Fibroblast of mammary gland (primary cell): ENCODE measurements around the gene TCF7L1.
A peak's percentile ranks its signal among the peaks of the same experiment; 100 is the strongest.
"Not testable (repeated sequence)": the region's sequence is repeated elsewhere in the genome, so short reads cannot be mapped to it uniquely, and the experiment has no call there.

Source experiments
- DNase-seq: peaks from one replicate; pipeline ENCODE4 v3.0.0-alpha.2; 2010; ENCODE audit warnings: low read depth
- H3K4me3 ChIP-seq: 2 replicates; pipeline ENCODE4 v1.5.1; 2011; ENCODE audit warnings: low read depth, mild to moderate bottlenecking, low read length, moderate library complexity; ENCODE audit not compliant: control insufficient read depth
- CTCF ChIP-seq: conservative IDR thresholded peaks from 2 replicates; pipeline ENCODE4 v1.5.1; 2011; ENCODE audit warnings: low read depth, low read length, inconsistent platforms; ENCODE audit not compliant: control insufficient read depth, insufficient read depth

TCF7L1 gene

DNA sequence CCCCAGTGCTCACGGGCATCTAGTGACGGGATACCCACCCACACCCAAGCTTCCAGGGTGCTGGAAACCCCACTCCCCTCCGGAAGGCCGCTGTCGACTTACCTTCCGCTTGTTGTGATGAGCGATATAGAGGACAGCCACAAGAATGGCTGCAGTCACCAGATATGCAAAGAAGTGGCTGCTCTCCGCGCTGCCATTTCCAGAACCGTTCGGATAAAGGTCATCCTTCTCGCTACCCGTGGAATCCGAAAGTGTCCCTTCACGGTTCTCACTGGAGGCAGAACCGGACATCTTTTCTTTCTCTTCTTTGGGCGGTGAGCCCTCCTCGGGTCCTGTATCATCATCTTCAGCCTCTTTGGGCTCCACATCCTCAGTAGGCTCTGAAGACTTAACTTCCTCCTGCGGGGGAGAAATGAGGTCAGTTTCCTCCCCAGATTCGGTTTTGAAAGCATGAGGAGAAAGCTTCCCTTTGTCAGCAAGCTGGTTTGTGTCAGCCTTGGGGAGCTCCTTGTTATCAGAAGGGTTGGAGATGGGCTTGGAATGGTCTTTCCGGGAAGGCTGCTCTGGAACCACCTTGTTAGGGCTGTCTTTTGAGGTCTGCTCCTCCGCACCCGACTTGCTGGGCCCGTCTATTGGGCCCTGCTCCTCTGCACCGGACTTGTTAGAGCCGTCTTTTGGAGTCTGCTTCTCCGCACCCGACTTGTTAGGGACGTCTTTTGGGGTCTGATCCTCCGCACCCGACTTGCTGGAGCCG is 193.4 kb downstream of the TCF7L1 start:
- peak; percentile 43 for DNase-seq
- peak overlapping the region; percentile 70 for H3K4me3 ChIP-seq
- no peak for TF ChIP-seq CTCF

- peak; percentile 47 for DNase-seq
- peak overlapping the region; percentile 70 for H3K4me3 ChIP-seq
- TF ChIP-seq CTCF, result no peak
Observed at GRCh38 chr2:85327160-85327821, 194.1 kb downstream of the TCF7L1 start.

GRCh38 chr2:85327822-85328617 is 194.8 kb downstream of the TCF7L1 start, which contains the start of gene TGOLN2:
TSS of gene TGOLN2 (minus strand) at chr2:85327989. CDS start at chr2:85327962, 27 bp downstream.
- TF ChIP-seq CTCF, result no peak
- H3K4me3 ChIP-seq, result peak within 1 kb of the TSS; percentile 70
- DNase-seq, result peak; percentile 84

- H3K4me3 ChIP-seq, result no peak overlapping the region
- TF ChIP-seq CTCF, result no peak
Observed at GRCh38 chr2:85329181-85329651, 196.0 kb downstream of the TCF7L1 start.

GRCh38 chr2:85329701-85330100 is 196.5 kb downstream of the TCF7L1 start:
- not testable (repeated sequence) for H3K4me3 ChIP-seq, DNase-seq

More at GRCh38 chr2:85329181-85329651, 196.0 kb downstream of the TCF7L1 start:
- no peak for DNase-seq

DNA sequence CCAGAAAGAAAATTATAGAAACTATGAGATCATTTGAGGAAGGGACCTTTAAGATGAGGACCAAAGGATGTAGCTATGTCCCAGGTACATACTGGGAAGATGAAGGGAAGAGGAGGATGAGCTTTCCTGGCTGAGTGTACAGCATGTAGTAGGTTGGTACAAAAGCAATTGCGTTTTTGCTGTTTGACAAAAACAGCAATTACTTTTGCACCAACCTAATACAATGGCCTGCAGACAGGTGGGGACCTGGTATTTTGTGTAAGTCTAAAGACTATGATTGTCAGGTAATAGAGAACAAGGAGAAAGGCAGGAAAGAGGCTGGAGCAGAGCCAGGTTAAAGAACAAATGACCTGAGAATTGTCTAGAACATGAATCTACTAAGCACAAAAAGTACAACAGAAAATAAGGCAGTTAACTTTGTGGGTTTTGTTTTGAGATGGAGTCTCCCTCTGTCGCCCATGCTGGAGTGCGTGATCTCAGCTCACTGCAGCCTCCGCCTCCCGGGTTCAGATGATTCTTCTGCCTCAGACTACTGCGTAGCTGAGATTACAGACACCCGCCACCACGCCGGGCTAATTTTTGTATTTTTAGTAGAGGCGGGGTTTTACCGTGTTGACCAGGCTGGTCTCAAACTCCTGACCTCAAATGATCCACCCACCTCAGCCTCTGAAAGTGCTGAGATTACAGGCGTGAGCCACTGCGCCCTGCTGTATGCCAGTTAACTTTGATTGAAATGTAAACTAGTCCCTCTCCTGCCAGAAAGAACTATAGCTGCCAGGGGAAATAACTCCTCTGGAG is 197.8 kb downstream of the TCF7L1 start:
- no peak for DNase-seq
- no peak overlapping the region for H3K4me3 ChIP-seq
- no peak for TF ChIP-seq CTCF

DNA sequence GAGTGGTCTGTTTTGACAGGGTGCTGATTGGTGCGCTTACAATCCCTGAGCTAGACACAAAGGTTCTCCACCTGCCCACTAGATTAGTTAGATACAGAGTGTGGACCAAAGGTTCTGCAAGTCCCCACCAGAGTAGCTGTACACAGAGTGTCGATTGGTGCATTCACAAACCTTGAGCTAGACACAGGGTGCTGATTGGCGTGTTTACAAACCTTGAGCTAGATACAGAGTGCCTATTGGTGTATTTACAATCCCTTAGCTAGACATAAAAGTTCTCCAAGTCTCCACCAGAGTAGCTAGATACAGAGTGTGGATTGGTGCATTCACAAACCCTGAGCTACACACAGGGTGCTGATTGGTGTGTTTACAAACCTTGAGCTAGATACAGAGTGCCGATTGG is 200.7 kb downstream of the TCF7L1 start:
- H3K4me3 ChIP-seq, DNase-seq: not testable (repeated sequence)
